Measurements from ENCODE around the gene KRTAP12-1.

The KRTAP12-1 gene

GRCh38 chr21:44711327-44712202 is 29.6 kb upstream of the KRTAP12-1 start, which contains the start of gene TSPEAR:
Gene TSPEAR, minus strand, starts transcription at chr21:44711572. Its CDS starts 58 bp downstream, at chr21:44711514.
- no peak for DNase-seq (ENCODE audit: low spot score)

GRCh38 chr21:44710756-44711326 is 28.9 kb upstream of the KRTAP12-1 start:
- DNase-seq (ENCODE audit: low spot score): no peak

- no peak for DNase-seq (ENCODE audit: low spot score)
Observed at GRCh38 chr21:44710294-44710665, 28.3 kb upstream of the KRTAP12-1 start.

GRCh38 chr21:44709426-44710293 is 27.7 kb upstream of the KRTAP12-1 start:
- DNase-seq (ENCODE audit: low spot score): no peak

GRCh38 chr21:44708866-44709425 is 27.0 kb upstream of the KRTAP12-1 start:
- DNase-seq (ENCODE audit: low spot score): no peak

- no peak for DNase-seq (ENCODE audit: low spot score)
Observed at GRCh38 chr21:44708213-44708865, 26.4 kb upstream of the KRTAP12-1 start.

- DNase-seq (ENCODE audit: low spot score): no peak
Observed at GRCh38 chr21:44706706-44707581, 25.0 kb upstream of the KRTAP12-1 start.

GRCh38 chr21:44706026-44706705 is 24.2 kb upstream of the KRTAP12-1 start:
- no peak for DNase-seq (ENCODE audit: low spot score)

GRCh38 chr21:44704636-44705001 is 22.7 kb upstream of the KRTAP12-1 start:
- DNase-seq (ENCODE audit: low spot score): no peak

- no peak for DNase-seq (ENCODE audit: low spot score)
Observed at GRCh38 chr21:44703731-44704635, 22.0 kb upstream of the KRTAP12-1 start.

GRCh38 chr21:44702973-44703730 is 21.2 kb upstream of the KRTAP12-1 start:
- no peak for DNase-seq (ENCODE audit: low spot score)

GRCh38 chr21:44702111-44702972 is 20.4 kb upstream of the KRTAP12-1 start:
- no peak for DNase-seq (ENCODE audit: low spot score)

GRCh38 chr21:44701541-44701940 is 19.6 kb upstream of the KRTAP12-1 start:
- no peak for DNase-seq (ENCODE audit: low spot score)

GRCh38 chr21:44701023-44701400 is 19.0 kb upstream of the KRTAP12-1 start:
- DNase-seq (ENCODE audit: low spot score): no peak

GRCh38 chr21:44700101-44701022 is 18.4 kb upstream of the KRTAP12-1 start:
- DNase-seq (ENCODE audit: low spot score): no peak

- DNase-seq (ENCODE audit: low spot score): no peak
Observed at GRCh38 chr21:44699502-44700001, 17.6 kb upstream of the KRTAP12-1 start.

Measured in COLO829 (cell line).